GM21576 (cell line): ENCODE measurements around the gene VEGFB.

Source experiments
- ATAC-seq: cut with Tn5 transposase; IDR thresholded peaks from one replicate; pipeline ENCODE4 v1.9.1; 2021; ENCODE audit warnings: mild to moderate bottlenecking, moderate library complexity; ENCODE audit not compliant: unreplicated experiment

VEGFB gene

DNA sequence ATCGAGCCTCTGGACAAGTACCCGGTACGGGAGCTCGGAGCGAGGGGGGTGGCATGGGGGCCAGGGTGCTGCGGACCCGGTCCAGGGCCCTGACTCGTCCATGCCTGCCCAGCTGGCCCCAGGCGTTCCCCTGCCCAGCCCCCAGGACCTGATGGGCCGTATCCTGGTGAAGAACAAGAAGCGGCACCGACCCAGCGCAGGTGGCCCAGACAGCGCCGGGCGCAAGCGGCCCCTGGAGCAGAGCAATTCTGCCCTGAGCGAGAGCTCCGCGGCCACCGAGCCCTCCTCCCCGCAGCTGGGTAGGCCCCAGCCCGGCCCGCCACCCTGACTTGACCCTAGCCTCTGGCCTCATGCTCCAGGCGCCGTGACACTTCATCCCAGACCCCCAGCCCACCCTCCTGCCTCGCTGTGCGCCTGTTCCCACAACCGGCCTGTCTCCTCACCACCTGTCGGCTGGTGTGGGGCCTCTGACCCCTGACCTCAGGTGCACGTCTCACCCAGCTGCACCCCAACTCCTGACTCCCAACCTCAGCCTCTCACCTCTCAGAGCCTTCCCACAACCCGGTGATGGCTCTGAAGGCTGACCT is 24.7 kb downstream of the VEGFB start:
- ATAC-seq, result no peak

- no peak for ATAC-seq
Observed at GRCh38 chr11:64259533-64260067, 25.2 kb downstream of the VEGFB start.

GRCh38 chr11:64260147-64260708 is 25.8 kb downstream of the VEGFB start:
- no peak for ATAC-seq

- ATAC-seq, result no peak
Observed at GRCh38 chr11:64261556-64262080, 27.2 kb downstream of the VEGFB start.

- ATAC-seq, result no peak
Observed at GRCh38 chr11:64262271-64263002, 28.1 kb downstream of the VEGFB start.

GRCh38 chr11:64263021-64263946 is 28.9 kb downstream of the VEGFB start:
- ATAC-seq, result no peak

GRCh38 chr11:64263947-64264317 is 29.5 kb downstream of the VEGFB start:
- ATAC-seq, result no peak

DNA sequence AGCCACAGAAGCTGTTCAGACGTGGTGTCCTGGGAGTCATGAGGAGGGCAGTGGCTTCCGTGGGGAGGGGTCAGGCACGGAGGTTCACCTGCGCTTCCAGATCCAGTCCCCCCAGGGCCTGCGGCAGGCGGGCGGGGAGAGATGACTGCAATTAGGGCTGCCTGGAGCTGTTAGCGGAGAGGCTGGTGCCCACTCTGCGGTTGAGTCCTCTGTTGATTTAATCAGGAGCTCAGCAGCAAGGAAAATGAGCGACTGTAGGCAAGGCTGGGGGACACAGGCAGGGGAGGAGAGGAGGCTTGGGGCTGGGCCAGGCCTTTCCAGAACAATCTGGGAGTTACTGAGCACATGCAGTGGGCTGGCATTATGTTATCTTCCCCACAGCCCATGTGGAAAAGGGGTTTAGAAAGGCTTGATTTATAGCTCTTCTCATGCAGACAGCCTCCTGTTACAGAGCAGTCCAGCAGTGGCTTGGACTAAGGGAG is 30.0 kb downstream of the VEGFB start:
- ATAC-seq, result no peak

GRCh38 chr11:64265176-64266160 is 31.1 kb downstream of the VEGFB start:
- ATAC-seq, result no peak

DNA sequence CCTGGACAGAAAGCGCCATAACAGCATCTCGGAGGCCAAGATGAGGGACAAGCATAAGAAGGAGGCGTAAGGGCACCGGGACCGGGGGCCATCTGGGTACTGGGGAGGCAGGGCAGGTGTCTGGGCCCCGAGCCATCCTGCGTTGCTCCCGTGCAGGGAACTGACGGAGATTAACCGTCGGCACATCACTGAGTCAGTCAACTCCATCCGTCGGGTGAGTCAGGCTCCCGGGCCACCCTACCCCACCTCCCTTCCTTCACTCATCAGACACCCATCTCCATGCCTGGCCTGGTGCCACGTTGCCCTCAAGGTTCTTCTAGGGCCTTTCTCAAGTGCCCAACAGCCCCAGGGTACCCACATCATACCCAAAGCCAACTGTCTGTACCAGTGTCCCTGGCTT is 32.0 kb downstream of the VEGFB start:
- no peak for ATAC-seq

DNA sequence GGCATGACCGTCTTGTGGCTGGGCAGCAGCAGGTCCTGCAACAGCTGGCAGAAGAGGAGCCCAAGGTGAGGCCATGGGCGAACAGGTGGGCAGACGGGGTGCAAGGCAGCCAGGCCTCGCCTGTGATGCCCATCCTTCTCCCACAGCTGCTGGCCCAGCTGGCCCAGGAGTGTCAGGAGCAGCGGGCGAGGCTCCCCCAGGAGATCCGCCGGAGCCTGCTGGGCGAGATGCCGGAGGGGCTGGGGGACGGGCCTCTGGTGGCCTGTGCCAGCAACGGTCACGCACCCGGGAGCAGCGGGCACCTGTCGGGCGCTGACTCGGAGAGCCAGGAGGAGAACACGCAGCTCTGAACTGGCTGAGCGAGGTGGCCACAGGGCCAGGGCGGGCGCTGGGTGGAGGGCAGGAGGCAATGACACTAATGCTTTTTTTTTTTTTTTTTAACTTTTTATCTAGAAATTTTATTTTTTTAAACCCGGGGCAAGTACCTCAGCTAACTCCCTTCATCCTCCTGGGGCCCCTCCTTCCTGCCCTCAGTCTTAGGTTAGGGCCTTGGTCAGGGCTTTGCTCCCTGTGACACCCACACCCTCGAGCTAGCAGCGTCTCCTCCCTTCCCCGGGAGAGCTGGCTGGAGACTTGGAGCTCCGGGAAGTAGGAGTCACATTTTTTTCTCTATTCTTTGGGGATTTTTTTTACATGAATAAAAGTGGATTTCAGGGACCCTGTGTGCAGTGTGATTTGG is 33.0 kb downstream of the VEGFB start:
- ATAC-seq, result no peak

DNA sequence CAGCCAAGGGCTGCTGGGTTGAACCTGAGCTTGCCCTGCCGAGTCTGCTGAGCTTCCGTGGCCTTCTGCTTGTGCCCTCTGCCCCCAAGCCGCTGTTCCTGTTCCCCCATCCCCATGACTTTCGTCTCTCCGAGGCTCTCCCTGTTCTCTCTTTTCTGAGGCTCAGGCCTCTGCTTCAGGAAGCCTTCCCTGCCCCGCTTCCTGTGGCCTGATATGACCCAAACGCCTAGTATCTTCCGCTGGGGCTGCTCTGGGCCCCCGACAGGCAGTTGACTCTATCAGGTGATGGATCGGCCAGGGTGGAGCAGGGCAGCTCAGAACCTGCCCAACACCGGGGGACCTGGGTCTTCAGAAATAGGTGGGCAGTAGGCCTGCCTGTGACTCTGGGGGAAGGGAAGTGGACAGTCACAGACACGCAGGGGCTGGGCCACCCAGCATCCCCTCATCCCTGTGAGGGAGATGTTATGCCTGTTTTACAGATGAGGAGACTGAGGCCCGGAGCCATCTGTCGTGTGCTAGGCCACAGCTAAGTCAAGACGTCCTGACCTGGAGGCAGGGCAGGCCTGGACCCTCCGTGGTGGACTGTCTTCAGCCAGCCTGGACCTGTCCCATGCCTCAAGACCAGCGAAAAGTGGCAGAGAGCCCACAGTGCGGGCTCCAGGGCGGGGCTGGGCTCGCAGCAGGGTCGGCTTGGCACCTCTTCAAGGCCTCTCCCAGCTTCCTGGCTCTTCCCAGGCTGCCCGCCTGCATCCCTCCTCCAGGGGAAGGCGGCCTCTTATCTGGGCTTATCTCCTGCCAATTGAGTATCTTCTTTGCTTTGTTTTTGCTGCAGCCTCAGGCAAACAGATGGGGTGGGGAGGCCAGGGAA is 33.9 kb downstream of the VEGFB start:
- no peak for ATAC-seq

- ATAC-seq, result peak; percentile 7
Observed at GRCh38 chr11:64268893-64269539, 34.6 kb downstream of the VEGFB start.

DNA sequence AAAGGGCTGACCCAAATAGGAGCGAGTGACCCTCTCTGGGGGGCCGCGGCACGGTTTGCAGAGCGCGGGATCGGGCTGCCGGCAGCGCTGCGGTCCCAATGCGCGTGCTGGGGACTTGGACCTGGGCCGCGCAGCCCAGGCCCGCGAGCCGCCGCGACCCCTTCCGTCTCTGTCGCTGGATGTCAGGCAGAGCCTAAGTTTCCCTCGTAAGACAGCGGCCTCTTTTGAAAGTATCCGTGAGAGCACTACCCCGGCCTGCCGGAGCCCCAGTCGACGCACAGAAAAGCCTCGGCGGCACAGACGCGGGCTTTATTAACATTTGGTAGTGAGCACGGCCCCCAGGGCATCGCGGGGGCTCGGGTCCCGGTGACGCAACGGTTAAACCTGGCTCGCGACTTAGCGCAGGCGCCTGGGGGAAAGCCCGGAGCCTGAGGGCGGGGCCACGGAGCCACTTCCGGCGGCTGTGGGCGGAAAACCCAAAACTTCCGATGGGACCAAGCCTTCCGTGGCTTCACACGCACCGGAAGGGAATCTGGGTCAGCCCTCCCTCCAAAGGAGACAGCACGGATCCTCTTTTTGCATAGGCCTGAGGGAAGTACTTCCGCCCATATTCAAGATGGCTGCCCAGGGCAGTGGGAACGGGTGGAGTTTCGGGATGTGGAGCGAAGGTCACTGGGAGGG is 35.3 kb downstream of the VEGFB start:
- ATAC-seq, result peak; percentile 57

GRCh38 chr11:64275031-64275800 is 40.8 kb downstream of the VEGFB start:
- ATAC-seq, result no peak

GRCh38 chr11:64275841-64276240 is 41.5 kb downstream of the VEGFB start:
- ATAC-seq, result no peak
